ENCODE data around the gene ATP6V1B1.
A peak's percentile ranks its signal among the peaks of the same experiment; 100 is the strongest.

- TF ChIP-seq CTCF (conservative IDR thresholded peaks at IDR 0.05; ENCODE audit: low read depth in 2 of 2) (no peak), EZH2 (IDR thresholded peaks at IDR 0.05; ENCODE audit: low read depth, unreplicated experiment) (peak; percentile 67)
Measured at GRCh38 chr2:70895998-70896764, 39.5 kb upstream of the ATP6V1B1 start.
